WERI-Rb-1 (cell line): Measurements from ENCODE around the gene MYOM1.
A peak's percentile ranks its signal among the peaks of the same experiment; 100 is the strongest.

Experiments
- DNase-seq: peaks from one replicate; pipeline ENCODE4 v3.0.0-alpha.2; 2020
- H3K27ac ChIP-seq: fragments of 250-450 bp; sonication (Bioruptor Pico); 2 replicates; pipeline ENCODE4 v1.5.1; 2020; ENCODE audit warnings: mild to moderate bottlenecking, moderate library complexity
- H3K27me3 ChIP-seq: fragments of 250-450 bp; sonication (Bioruptor Pico); 2 replicates; pipeline ENCODE4 v1.5.1; 2021; ENCODE audit warnings: mild to moderate bottlenecking, low read depth, moderate library complexity; ENCODE audit not compliant: insufficient read depth, severe bottlenecking
- H3K36me3 ChIP-seq: fragments of 250-450 bp; sonication (Bioruptor Pico); 2 replicates; pipeline ENCODE4 v1.5.1; 2020; ENCODE audit warnings: mild to moderate bottlenecking, moderate library complexity
- H3K4me3 ChIP-seq: 2 replicates; pipeline ENCODE4 v1.5.1; 2011; ENCODE audit warnings: low read depth, mild to moderate bottlenecking, control low read depth, low read length
- H3K9me3 ChIP-seq: fragments of 250-450 bp; sonication (Bioruptor Pico); 2 replicates; pipeline ENCODE4 v1.5.1; 2021; ENCODE audit warnings: mild to moderate bottlenecking, moderate library complexity; ENCODE audit not compliant: severe bottlenecking
- TF ChIP-seq, protein P1 (sequence below): IDR thresholded peaks from 2 replicates; pipeline ENCODE4 v1.5.1; 2011; ENCODE audit warnings: low read depth, mild to moderate bottlenecking, control low read depth, inconsistent platforms, low read length

The MYOM1 gene

GRCh38 chr18:3138274-3138975, 81.3 kb downstream of the MYOM1 start:
- H3K27ac ChIP-seq = no peak overlapping the region
- H3K27me3 ChIP-seq = no peaks in the 10 kb centered on the region
- H3K9me3 ChIP-seq = no peaks in the 10 kb centered on the region
- TF ChIP-seq, protein P1, sequence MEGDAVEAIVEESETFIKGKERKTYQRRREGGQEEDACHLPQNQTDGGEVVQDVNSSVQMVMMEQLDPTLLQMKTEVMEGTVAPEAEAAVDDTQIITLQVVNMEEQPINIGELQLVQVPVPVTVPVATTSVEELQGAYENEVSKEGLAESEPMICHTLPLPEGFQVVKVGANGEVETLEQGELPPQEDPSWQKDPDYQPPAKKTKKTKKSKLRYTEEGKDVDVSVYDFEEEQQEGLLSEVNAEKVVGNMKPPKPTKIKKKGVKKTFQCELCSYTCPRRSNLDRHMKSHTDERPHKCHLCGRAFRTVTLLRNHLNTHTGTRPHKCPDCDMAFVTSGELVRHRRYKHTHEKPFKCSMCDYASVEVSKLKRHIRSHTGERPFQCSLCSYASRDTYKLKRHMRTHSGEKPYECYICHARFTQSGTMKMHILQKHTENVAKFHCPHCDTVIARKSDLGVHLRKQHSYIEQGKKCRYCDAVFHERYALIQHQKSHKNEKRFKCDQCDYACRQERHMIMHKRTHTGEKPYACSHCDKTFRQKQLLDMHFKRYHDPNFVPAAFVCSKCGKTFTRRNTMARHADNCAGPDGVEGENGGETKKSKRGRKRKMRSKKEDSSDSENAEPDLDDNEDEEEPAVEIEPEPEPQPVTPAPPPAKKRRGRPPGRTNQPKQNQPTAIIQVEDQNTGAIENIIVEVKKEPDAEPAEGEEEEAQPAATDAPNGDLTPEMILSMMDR = no peak
- no peaks in the 10 kb centered on the region for H3K36me3 ChIP-seq
- no peak for DNase-seq
- no peak overlapping the region for H3K4me3 ChIP-seq

- Histone ChIP-seq H3K36me3 (no peaks in the 10 kb centered on the region), H3K27me3 (no peaks in the 10 kb centered on the region), H3K27ac (no peak overlapping the region), H3K4me3 (no peak overlapping the region), H3K9me3 (no peaks in the 10 kb centered on the region)
- DNase-seq = no peak
- TF ChIP-seq, protein P1 = no peak
Measured at GRCh38 chr18:3135536-3135935, 84.2 kb downstream of the MYOM1 start.

DNA sequence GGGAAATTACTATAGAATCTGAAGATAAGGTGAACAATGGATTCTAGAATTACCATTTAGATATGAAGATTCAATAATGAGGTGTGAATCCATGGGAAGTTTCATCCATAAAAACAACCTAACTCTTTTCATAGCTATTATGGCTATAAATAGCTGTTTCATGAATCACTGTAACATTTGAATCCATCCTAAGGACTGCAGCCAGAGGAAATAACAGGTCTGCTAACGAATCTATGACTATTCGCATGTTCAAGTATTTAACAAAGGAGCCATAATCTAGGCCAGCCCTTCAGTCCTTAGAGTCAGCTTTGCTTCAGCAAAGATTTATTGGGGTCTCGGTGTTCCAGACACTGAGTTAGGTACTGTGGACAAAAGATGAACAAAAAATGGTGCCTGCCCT, 87.1 kb downstream of the MYOM1 start:
- Histone ChIP-seq H3K27me3 (no peaks in the 10 kb centered on the region), H3K4me3 (no peak overlapping the region), H3K36me3 (no peaks in the 10 kb centered on the region), H3K9me3 (no peaks in the 10 kb centered on the region), H3K27ac (no peak overlapping the region)
- TF ChIP-seq, protein P1 = no peak
- DNase-seq = no peak

DNA sequence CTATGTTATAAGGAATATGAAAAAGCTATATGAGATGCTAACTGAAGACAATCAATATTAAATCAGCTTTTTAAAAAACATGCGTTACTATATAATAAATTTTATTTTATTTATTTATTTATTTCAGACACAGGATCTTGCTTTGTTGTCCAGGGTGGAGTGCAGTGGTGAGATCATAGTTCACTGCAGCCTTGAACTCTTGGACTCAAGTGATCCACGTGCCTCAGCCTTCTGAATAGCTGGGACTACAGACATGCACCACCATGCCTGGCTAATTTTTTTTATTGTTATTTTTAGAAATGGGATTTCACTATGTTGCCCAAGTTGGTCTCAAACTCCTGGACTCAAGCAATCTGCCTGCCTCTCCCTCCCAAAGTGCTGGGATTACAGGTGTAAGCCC, 89.4 kb downstream of the MYOM1 start:
- Histone ChIP-seq H3K27ac (no peak overlapping the region), H3K4me3 (no peak overlapping the region), H3K36me3 (no peaks in the 10 kb centered on the region), H3K9me3 (no peaks in the 10 kb centered on the region), H3K27me3 (no peaks in the 10 kb centered on the region)
- TF ChIP-seq, protein P1 = no peak
- no peak for DNase-seq

DNA sequence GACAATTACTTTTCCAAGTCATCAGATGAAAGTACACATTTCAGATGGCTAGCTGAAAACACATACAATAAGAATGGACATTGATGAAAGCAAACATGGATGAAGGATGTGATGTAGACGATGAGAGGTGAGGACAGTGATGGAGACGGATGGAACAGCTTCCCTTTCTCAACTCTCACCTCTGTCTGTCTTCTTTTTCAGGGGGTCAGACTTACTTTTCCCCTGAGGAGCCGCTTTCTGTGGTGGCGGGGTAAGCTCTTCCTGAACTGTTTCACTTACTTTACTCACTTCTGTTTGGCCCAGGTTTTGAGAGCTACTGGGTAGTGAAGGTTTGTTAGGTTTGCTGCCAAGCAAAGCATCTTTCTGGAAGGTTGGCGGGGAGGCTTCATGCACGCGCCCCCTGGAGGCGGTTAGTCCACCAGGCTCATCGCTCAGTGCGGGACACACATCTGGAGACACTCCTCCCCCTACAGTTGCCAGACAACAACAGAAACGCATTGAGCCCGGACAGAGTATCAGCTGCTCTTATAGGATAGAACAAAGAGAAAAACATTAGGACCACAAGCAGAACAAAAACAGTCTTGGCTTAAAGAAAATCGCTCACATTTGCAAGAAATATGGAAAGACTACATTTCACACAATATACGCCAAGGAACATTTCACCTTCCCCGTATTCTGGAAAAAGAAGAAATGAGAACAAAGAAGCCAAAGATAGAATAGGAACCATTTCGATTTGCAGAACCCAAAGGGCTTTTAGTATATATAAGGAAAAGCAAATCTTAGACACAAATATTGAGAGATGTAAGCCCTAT, 90.5 kb downstream of the MYOM1 start:
- H3K4me3 ChIP-seq = no peak overlapping the region

More for the DNA sequence above, 90.5 kb downstream of the MYOM1 start:
- TF ChIP-seq, protein P1 = peak; percentile 86
- Histone ChIP-seq H3K27ac (no peak overlapping the region), H3K9me3 (no peaks in the 10 kb centered on the region), H3K27me3 (no peaks in the 10 kb centered on the region), H3K36me3 (no peaks in the 10 kb centered on the region)
- DNase-seq = peak; percentile 64
